Epithelial cell of prostate (primary cell): Measurements from ENCODE around the gene NTN5.
"Not testable (repeated sequence)": the region's sequence is repeated elsewhere in the genome, so short reads cannot be mapped to it uniquely, and the experiment has no call there.

ENCODE experiments used
- DNase-seq: peaks from one replicate; pipeline ENCODE4 v3.0.0-alpha.2; 2011; ENCODE audit warnings: low read depth, low spot score
- H3K27ac ChIP-seq: fragments of 450-650 bp; 2 replicates; pipeline ENCODE4 v1.5.1; 2017; ENCODE audit warnings: mild to moderate bottlenecking

Gene NTN5

GRCh38 chr19:48672994-48673393 lies at the start of gene NTN5:
TSS of gene NTN5 (minus strand) at chr19:48673017. CDS start at chr19:48670986, 2,031 bp downstream.
- H3K27ac ChIP-seq, result no peak within 1 kb of the TSS
- DNase-seq, result no peak

- no peak overlapping the region for H3K27ac ChIP-seq
- no peak for DNase-seq
These were observed 49.4 kb upstream of the NTN5 start for GRCh38 chr19:48722196-48722708.

- DNase-seq, result peak; percentile 91
These were observed 47.9 kb upstream of the NTN5 start for GRCh38 chr19:48720613-48721296.

GRCh38 chr19:48720251-48720612 lies 47.4 kb upstream of the NTN5 start:
- no peak overlapping the region for H3K27ac ChIP-seq
- no peak for DNase-seq

More at GRCh38 chr19:48720613-48721296, 47.9 kb upstream of the NTN5 start:
- no peak overlapping the region for H3K27ac ChIP-seq

- no peak for DNase-seq
- no peak within 1 kb of the TSS for H3K27ac ChIP-seq
These were observed 46.7 kb upstream of the NTN5 start, which contains the start of gene MAMSTR for GRCh38 chr19:48719263-48720171. TSS of gene MAMSTR (minus strand) at chr19:48719725. CDS start at chr19:48719031, 694 bp downstream.

GRCh38 chr19:48718711-48719231 lies 46.0 kb upstream of the NTN5 start:
- no peak overlapping the region for H3K27ac ChIP-seq

GRCh38 chr19:48718106-48718505 lies 45.3 kb upstream of the NTN5 start:
- H3K27ac ChIP-seq, DNase-seq: not testable (repeated sequence)

More at GRCh38 chr19:48718711-48719231, 46.0 kb upstream of the NTN5 start:
- no peak for DNase-seq

- no peak for DNase-seq
- H3K27ac ChIP-seq, result no peak overlapping the region
These were observed 43.9 kb upstream of the NTN5 start for GRCh38 chr19:48716562-48717291.

- no peak overlapping the region for H3K27ac ChIP-seq
- DNase-seq, result no peak
These were observed 42.9 kb upstream of the NTN5 start for GRCh38 chr19:48715681-48716171.

GRCh38 chr19:48714759-48715675 lies 42.2 kb upstream of the NTN5 start:
- H3K27ac ChIP-seq, result peak overlapping the region; percentile 48
- DNase-seq, result no peak

- DNase-seq, result peak; percentile 95
- H3K27ac ChIP-seq, result peak overlapping the region; percentile 48
These were observed 41.3 kb upstream of the NTN5 start for GRCh38 chr19:48713864-48714755.

- DNase-seq, result no peak
- H3K27ac ChIP-seq, result no peak overlapping the region
These were observed 40.4 kb upstream of the NTN5 start for GRCh38 chr19:48713041-48713863.

GRCh38 chr19:48711106-48711662 lies 38.4 kb upstream of the NTN5 start:
- no peak for DNase-seq
- no peak overlapping the region for H3K27ac ChIP-seq

GRCh38 chr19:48708471-48708870 lies 35.7 kb upstream of the NTN5 start:
- H3K27ac ChIP-seq, result no peak overlapping the region

GRCh38 chr19:48705431-48705830 lies 32.6 kb upstream of the NTN5 start:
- no peak for DNase-seq
- no peak overlapping the region for H3K27ac ChIP-seq

More at GRCh38 chr19:48708471-48708870, 35.7 kb upstream of the NTN5 start:
- DNase-seq, result no peak

GRCh38 chr19:48703316-48703715 lies 30.5 kb upstream of the NTN5 start:
- no peak overlapping the region for H3K27ac ChIP-seq
- DNase-seq, result no peak

- no peak for DNase-seq
- no peak overlapping the region for H3K27ac ChIP-seq
These were observed 29.9 kb upstream of the NTN5 start for GRCh38 chr19:48702701-48703100.
